Endothelial cell of umbilical vein (primary cell): ENCODE results near the gene DLGAP4. TPM values are rescaled to one million over a fixed set of nuclear protein-coding genes. Genes with fewer than 3 reads are reported as not detected.

Source experiments
- BruUV-seq: library from RNA; stranded (reverse); fragments of 400-500 nt; replicated peaks from 2 replicates; lab custom pipeline; 2021; lab: Mats Ljungman, UMichigan
- CTCF ChIA-PET: fragments of 300-600, 350-600 bp; sonication (Branson Sonifier 250); formaldehyde crosslinking; loops from one replicate; lab custom pipeline; 2021; ENCODE audit warnings: antibody characterized with exemption, inconsistent platforms; lab: Charles Lee
- POLR2A ChIA-PET: fragments of 300-600, 350-600 bp; sonication (Branson Sonifier 250); formaldehyde crosslinking; loops from one replicate; lab custom pipeline; 2021; ENCODE audit warnings: antibody characterized with exemption, inconsistent platforms; lab: Charles Lee
- DNase-seq: peaks from one replicate; pipeline ENCODE4 v3.0.0-alpha.2; 2011; ENCODE audit warnings: low read depth, low spot score
- FAIRE-seq: peaks from 2 replicates; lab custom pipeline; 2011; peaks lifted over from hg19 to GRCh38; lab: Jason Lieb, UNC
- H2AFZ ChIP-seq: 2 replicates; pipeline ENCODE4 v1.6.0; 2012; ENCODE audit warnings: low read depth, low read length, control low read depth, inconsistent platforms
- H3K27ac ChIP-seq: 2 replicates; pipeline ENCODE4 v1.5.1; 2011; ENCODE audit warnings: low read depth, mild to moderate bottlenecking, control low read depth, low read length, moderate library complexity; ENCODE audit not compliant: insufficient read depth
- H3K27me3 ChIP-seq, 2 experiments: 2 replicates each; pipeline versions ENCODE4 v1.6.0 to v1.6.1; 2011; ENCODE audit warnings: low read length in 2 of 2, mixed read lengths in 1 of 2; ENCODE audit not compliant: control insufficient read depth in 2 of 2, insufficient read depth in 2 of 2
- H3K36me3 ChIP-seq, 2 experiments: 2 replicates in 1 of 2; 3 replicates in 1 of 2; pipeline ENCODE4 v1.5.1; 2011; ENCODE audit warnings: low read length in 2 of 2, mild to moderate bottlenecking in 1 of 2, moderate library complexity in 1 of 2; ENCODE audit not compliant: control insufficient read depth in 2 of 2, insufficient read depth in 2 of 2; ENCODE audit errors: extremely low read depth in 1 of 2
- H3K4me1 ChIP-seq: 3 replicates; pipeline ENCODE4 v1.5.1; 2011; ENCODE audit warnings: mild to moderate bottlenecking, low read length; ENCODE audit not compliant: control insufficient read depth, insufficient read depth; ENCODE audit errors: extremely low read depth
- H3K4me2 ChIP-seq: 2 replicates; pipeline ENCODE4 v1.6.1; 2011; ENCODE audit warnings: low read length, control low read depth, mixed read lengths; ENCODE audit not compliant: insufficient read depth
- H3K4me3 ChIP-seq, 3 experiments: fragments of 200-600 bp in 1 of 3; sonication (generic), shearing (Covaris generic) in 1 of 3; replicated peaks in 1 of 3; 2 replicates each; pipeline ENCODE4 v1.5.1; 2011 to 2016; ENCODE audit warnings: control low read depth in 3 of 3, low read length in 3 of 3, mild to moderate bottlenecking in 2 of 3, inconsistent platforms in 1 of 3, low read depth in 1 of 3, moderate library complexity in 1 of 3; ENCODE audit not compliant: insufficient read depth in 1 of 3
- H3K79me2 ChIP-seq: 2 replicates; pipeline ENCODE4 v1.6.0; 2012; ENCODE audit warnings: low read length, inconsistent platforms; ENCODE audit not compliant: control insufficient read depth, insufficient read depth
- H3K9ac ChIP-seq: replicated peaks from 2 replicates; pipeline ENCODE3; 2011; ENCODE audit warnings: low read length, control low read depth; ENCODE audit not compliant: insufficient read depth; ENCODE audit errors: extremely low read depth
- H3K9me1 ChIP-seq: replicated peaks from 3 replicates; pipeline ENCODE4 v1.6.0; 2011; ENCODE audit warnings: mild to moderate bottlenecking, low read length; ENCODE audit not compliant: control insufficient read depth, insufficient read depth; ENCODE audit errors: extremely low read depth
- H3K9me3 ChIP-seq: replicated peaks from 2 replicates; pipeline ENCODE4 v1.5.1; 2012; ENCODE audit warnings: low read length, inconsistent platforms; ENCODE audit not compliant: control insufficient read depth, insufficient read depth
- H4K20me1 ChIP-seq: replicated peaks from 2 replicates; pipeline ENCODE3; 2011; ENCODE audit warnings: mild to moderate bottlenecking, low read length; ENCODE audit not compliant: control insufficient read depth, insufficient read depth; ENCODE audit errors: extremely low read depth
- CTCF ChIP-seq, 2 donors: IDR thresholded peaks; 1 replicate in 1 of 2; 2 replicates in 1 of 2; pipeline ENCODE4 v1.5.1; 2011; ENCODE audit warnings: low read length in 2 of 2, mild to moderate bottlenecking in 2 of 2, moderate library complexity in 2 of 2, control low read depth in 1 of 2, inconsistent platforms in 1 of 2, low read depth in 1 of 2; ENCODE audit not compliant: insufficient read depth in 1 of 2; ENCODE audit errors: extremely low read depth in 1 of 2
- EZH2 ChIP-seq: IDR thresholded peaks from 2 replicates; pipeline ENCODE4 v1.6.1; 2012; ENCODE audit warnings: borderline replicate concordance, low read depth, mild to moderate bottlenecking, moderate library complexity, low read length, inconsistent platforms; ENCODE audit not compliant: severe bottlenecking
- FOS ChIP-seq: IDR thresholded peaks from 2 replicates; pipeline ENCODE4 v1.6.1; 2011; ENCODE audit warnings: mild to moderate bottlenecking, low read length, moderate library complexity, borderline replicate concordance; ENCODE audit not compliant: insufficient read depth
- GATA2 ChIP-seq: IDR thresholded peaks from 2 replicates; pipeline ENCODE4 v1.7.0; 2011; ENCODE audit warnings: low read depth, mild to moderate bottlenecking, moderate library complexity, mixed read lengths, low read length; ENCODE audit not compliant: insufficient read length, insufficient read depth
- JUN ChIP-seq: IDR thresholded peaks from 2 replicates; pipeline ENCODE4 v1.6.1; 2011; ENCODE audit warnings: borderline replicate concordance, low read depth; ENCODE audit not compliant: insufficient read length, insufficient read depth
- MAX ChIP-seq: IDR thresholded peaks from 2 replicates; pipeline ENCODE4 v1.6.1; 2011; ENCODE audit not compliant: insufficient read depth, insufficient read length
- MYC ChIP-seq: IDR thresholded peaks from one replicate; pipeline ENCODE4 v1.6.1; 2011; ENCODE audit warnings: mild to moderate bottlenecking, low read depth, low read length
- POLR2A ChIP-seq: IDR thresholded peaks from 2 replicates; pipeline ENCODE4 v1.6.1; 2012; ENCODE audit warnings: low read depth, mild to moderate bottlenecking, control low read depth, low read length
- POLR2AphosphoS5 ChIP-seq: IDR thresholded peaks from 2 replicates; pipeline ENCODE4 v1.6.1; 2012; ENCODE audit warnings: low read depth, mild to moderate bottlenecking, control low read depth, low read length, moderate library complexity; ENCODE audit not compliant: insufficient read depth
- dilution Hi-C: fragments of 300-500 bp; cut with MboI; formaldehyde crosslinking; loops from one replicate; pipeline ENCODE4 v1.15.0; 2019; ENCODE audit warnings: low sequenced_read_pairs; ENCODE audit not compliant: extremely low pct_ligation_motif_present
- intact Hi-C: fragments of 100-400 bp; cut with micrococcal nuclease; formaldehyde crosslinking; loops from one replicate; pipeline ENCODE4 v1.10.0; 2022
- polyA plus RNA-seq, 4 experiments: library from polyadenylated mRNA; depleted of rRNA in 3 of 4; stranded (reverse) in 3 of 4; unstranded in 1 of 4; fragments of >200 nt; gene quantifications; 2 replicates each; pipeline versions ENCODE4 v1.2.1 to v1.2.3, GENCODE V29; 2011 to 2012; ENCODE audit warnings: missing spikeins in 1 of 4
- total RNA-seq: library from RNA; stranded (reverse); gene quantifications from 2 replicates; pipeline ENCODE4 v1.2.3, GENCODE V29; 2021

The DLGAP4 gene
- total and polyA plus RNA-seq, 2 donors (not counting 3 experiments of a cell fraction or from before 2014, with no cell fraction given) = 57.5 to 125 TPM

GRCh38 chr20:36320261-36320897 is 14.2 kb downstream of the DLGAP4 start:
- no peaks in the 10 kb centered on the region for H3K9me1 ChIP-seq
- BruUV-seq = no TSS peak

More at GRCh38 chr20:36320261-36320897, 14.2 kb downstream of the DLGAP4 start:
- no peak overlapping the region for H3K4me2 ChIP-seq
- H3K79me2 ChIP-seq = no peaks in the 10 kb centered on the region
- no peaks in the 10 kb centered on the region for H3K36me3 ChIP-seq
- intact Hi-C loops = no loop called here
- no peaks in the 10 kb centered on the region for H3K27me3 ChIP-seq
- no peaks in the 10 kb centered on the region for H3K9me3 ChIP-seq
- TF ChIP-seq FOS = no peak
- TF ChIP-seq JUN = no peak
- TF ChIP-seq CTCF (IDR thresholded peaks at IDR 0.05; ENCODE audit: extremely low read depth in 1 of 2, insufficient read depth in 1 of 2, low read depth in 1 of 2, low read length in 2 of 2) = no peak
- no peak for TF ChIP-seq MAX
- no peak for TF ChIP-seq GATA2
- TF ChIP-seq MYC = no peak
- TF ChIP-seq POLR2AphosphoS5 = no peak
- TF ChIP-seq POLR2A = no peak
- no peak for TF ChIP-seq EZH2
- H3K4me3 ChIP-seq = no peak overlapping the region
- DNase-seq (no peak), FAIRE-seq (no peak)
- dilution Hi-C loops = no loop called here
- no peaks in the 10 kb centered on the region for H3K4me1 ChIP-seq
- ChIA-PET POLR2A (no interaction called here), CTCF (no interaction called here)
- no peaks in the 10 kb centered on the region for H4K20me1 ChIP-seq
- no peak overlapping the region for H2AFZ ChIP-seq
- H3K27ac ChIP-seq = no peak overlapping the region
- no peak overlapping the region for H3K9ac ChIP-seq
